Progenitor cell of endocrine pancreas (in vitro differentiated cells): ENCODE measurements around the gene TCF12. TPM values are rescaled to one million over a fixed set of nuclear protein-coding genes. Genes with fewer than 3 reads are reported as not detected.

Source experiments
- DNase-seq: peaks from one replicate; pipeline ENCODE4 v3.0.0; 2021; ENCODE audit warnings: low spot score; ENCODE audit not compliant: unreplicated experiment
- H3K27ac Mint-ChIP-seq: 2 replicates; pipeline ENCODE4 v1.8.0; 2021; ENCODE audit warnings: mild to moderate bottlenecking, moderate library complexity, mixed read lengths
- H3K27me3 Mint-ChIP-seq: 2 replicates; pipeline ENCODE4 v1.8.0; 2021; ENCODE audit warnings: mixed read lengths
- H3K36me3 Mint-ChIP-seq: 2 replicates; pipeline ENCODE4 v1.8.0; 2022; ENCODE audit warnings: mixed read lengths; ENCODE audit not compliant: insufficient read depth
- H3K4me1 Mint-ChIP-seq: 2 replicates; pipeline ENCODE4 v1.8.0; 2021; ENCODE audit warnings: low read depth, mixed read lengths
- H3K4me3 Mint-ChIP-seq: 2 replicates; pipeline ENCODE4 v1.8.0; 2021; ENCODE audit warnings: low read depth, mild to moderate bottlenecking, moderate library complexity, mixed read lengths
- H3K9me3 Mint-ChIP-seq: 2 replicates; pipeline ENCODE4 v1.8.0; 2021; ENCODE audit warnings: low read depth, mixed read lengths
- total RNA-seq: library from RNA; stranded (reverse); gene quantifications from 2 replicates; pipeline ENCODE4 v1.2.1, GENCODE V29; 2021
- TF ChIP-seq, protein P1 (sequence below): fragments of 200-600 bp; sonication (generic); IDR thresholded peaks from one replicate; pipeline ENCODE4 v1.5.0; 2021; ENCODE audit warnings: antibody characterized with exemption, mild to moderate bottlenecking; ENCODE audit not compliant: unreplicated experiment

Gene TCF12
- total RNA-seq, 1 donor from 2014 or later, result 164 TPM

DNA sequence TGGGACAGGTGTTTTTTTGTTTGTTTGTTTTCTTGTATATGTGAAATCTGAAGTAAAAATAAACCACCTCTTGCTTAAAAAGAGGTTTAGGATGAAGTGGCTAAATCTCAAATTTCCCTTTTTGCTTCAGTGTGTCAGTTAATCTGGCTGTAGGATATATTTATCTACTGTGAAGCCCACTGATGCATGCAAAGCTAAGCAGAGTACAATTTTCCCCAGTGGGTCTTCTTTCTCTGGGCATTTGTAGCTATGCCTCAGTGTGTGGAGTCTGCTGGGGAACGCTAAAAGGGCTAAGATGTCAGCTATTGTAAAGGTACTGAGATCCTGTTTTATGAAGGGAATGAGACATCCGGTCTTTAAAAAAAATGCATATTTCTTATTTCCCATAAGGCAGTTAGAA is 190.6 kb downstream of the TCF12 start:
- peaks cover 19% of the 10 kb centered on the region for H3K4me1 Mint-ChIP-seq
- no peak overlapping the region for H3K4me3 Mint-ChIP-seq
- TF ChIP-seq, protein P1, sequence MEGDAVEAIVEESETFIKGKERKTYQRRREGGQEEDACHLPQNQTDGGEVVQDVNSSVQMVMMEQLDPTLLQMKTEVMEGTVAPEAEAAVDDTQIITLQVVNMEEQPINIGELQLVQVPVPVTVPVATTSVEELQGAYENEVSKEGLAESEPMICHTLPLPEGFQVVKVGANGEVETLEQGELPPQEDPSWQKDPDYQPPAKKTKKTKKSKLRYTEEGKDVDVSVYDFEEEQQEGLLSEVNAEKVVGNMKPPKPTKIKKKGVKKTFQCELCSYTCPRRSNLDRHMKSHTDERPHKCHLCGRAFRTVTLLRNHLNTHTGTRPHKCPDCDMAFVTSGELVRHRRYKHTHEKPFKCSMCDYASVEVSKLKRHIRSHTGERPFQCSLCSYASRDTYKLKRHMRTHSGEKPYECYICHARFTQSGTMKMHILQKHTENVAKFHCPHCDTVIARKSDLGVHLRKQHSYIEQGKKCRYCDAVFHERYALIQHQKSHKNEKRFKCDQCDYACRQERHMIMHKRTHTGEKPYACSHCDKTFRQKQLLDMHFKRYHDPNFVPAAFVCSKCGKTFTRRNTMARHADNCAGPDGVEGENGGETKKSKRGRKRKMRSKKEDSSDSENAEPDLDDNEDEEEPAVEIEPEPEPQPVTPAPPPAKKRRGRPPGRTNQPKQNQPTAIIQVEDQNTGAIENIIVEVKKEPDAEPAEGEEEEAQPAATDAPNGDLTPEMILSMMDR, result no peak
- H3K27me3 Mint-ChIP-seq, result no peaks in the 10 kb centered on the region
- DNase-seq, result no peak
- H3K27ac Mint-ChIP-seq, result no peak overlapping the region
- peaks cover 7% of the 10 kb centered on the region for H3K9me3 Mint-ChIP-seq
- H3K36me3 Mint-ChIP-seq, result peaks cover 20% of the 10 kb centered on the region

DNA sequence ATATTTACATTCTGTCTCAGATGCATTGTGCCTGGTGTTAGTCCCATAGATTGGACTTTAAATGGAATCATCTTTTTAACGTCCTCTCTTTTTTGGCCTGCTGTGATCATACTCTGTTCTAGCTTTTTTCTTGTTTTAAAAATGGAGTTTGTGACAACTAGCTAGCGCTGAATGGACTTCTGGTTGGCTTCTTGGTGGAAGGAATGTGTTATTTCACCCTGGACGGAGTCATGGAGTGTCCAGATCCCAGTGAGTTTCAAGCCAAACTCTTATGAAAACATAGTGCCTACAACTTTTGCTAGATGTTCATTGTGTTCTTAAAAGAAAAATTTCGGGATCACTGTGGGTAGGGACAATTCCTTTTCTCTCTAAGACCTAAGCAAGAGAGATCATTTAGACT is 192.6 kb downstream of the TCF12 start:
- no peak overlapping the region for H3K4me3 Mint-ChIP-seq
- TF ChIP-seq, protein P1, result peak; percentile 49
- H3K36me3 Mint-ChIP-seq, result peaks cover 14% of the 10 kb centered on the region
- no peak for DNase-seq
- H3K4me1 Mint-ChIP-seq, result peaks cover 22% of the 10 kb centered on the region
- no peak overlapping the region for H3K27ac Mint-ChIP-seq
- no peaks in the 10 kb centered on the region for H3K27me3 Mint-ChIP-seq
- H3K9me3 Mint-ChIP-seq, result peaks cover 2% of the 10 kb centered on the region

DNA sequence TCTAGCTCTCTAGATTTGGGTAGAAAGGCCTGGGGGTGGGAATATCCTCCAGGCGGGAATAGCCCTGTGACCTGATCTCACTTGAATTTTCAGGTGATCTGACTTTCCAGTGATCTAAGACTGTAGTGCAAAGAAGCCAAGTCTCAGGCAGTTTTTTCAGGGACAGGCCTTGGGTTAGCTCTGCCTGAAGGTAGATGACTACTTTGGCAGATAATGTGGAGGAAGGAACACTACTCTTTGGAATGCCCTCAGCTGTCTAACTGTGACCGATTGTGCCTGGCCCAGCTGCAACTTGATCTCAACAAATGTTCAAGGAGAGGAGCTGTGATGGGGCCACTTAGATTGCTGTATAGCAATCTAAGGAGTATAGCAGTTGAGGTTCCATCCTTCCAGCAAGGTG is 193.7 kb downstream of the TCF12 start:
- DNase-seq, result no peak
- Mint-ChIP-seq H3K4me3 (no peak overlapping the region), H3K9me3 (no peaks in the 10 kb centered on the region), H3K4me1 (peaks cover 22% of the 10 kb centered on the region), H3K27me3 (no peaks in the 10 kb centered on the region), H3K27ac (peak overlapping the region; percentile 73), H3K36me3 (peaks cover 5% of the 10 kb centered on the region)
- TF ChIP-seq, protein P1, result no peak

DNA sequence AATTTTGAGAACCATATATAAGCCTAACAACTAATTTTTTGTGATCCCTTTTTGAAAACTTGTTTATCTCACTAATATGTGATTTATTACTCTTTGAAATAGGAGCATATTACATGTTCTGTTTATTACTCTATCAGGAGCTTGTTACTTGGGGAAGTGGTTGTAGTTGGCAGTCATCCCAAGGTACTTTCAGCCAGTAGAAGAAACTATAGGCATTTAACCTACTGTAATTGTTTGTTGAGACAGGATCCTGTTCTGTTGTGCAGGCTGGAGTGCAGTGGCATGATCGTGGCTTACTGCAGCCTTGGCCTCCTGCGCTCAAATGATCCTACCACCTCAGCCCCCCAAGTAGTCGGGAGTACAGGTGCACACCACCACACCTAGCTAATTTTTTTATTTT is 195.6 kb downstream of the TCF12 start:
- TF ChIP-seq, protein P1, result no peak
- H3K36me3 Mint-ChIP-seq, result no peaks in the 10 kb centered on the region
- no peak for DNase-seq
- H3K27ac Mint-ChIP-seq, result no peak overlapping the region
- H3K27me3 Mint-ChIP-seq, result no peaks in the 10 kb centered on the region
- H3K9me3 Mint-ChIP-seq, result no peaks in the 10 kb centered on the region
- peaks cover 35% of the 10 kb centered on the region for H3K4me1 Mint-ChIP-seq
- no peak overlapping the region for H3K4me3 Mint-ChIP-seq

DNA sequence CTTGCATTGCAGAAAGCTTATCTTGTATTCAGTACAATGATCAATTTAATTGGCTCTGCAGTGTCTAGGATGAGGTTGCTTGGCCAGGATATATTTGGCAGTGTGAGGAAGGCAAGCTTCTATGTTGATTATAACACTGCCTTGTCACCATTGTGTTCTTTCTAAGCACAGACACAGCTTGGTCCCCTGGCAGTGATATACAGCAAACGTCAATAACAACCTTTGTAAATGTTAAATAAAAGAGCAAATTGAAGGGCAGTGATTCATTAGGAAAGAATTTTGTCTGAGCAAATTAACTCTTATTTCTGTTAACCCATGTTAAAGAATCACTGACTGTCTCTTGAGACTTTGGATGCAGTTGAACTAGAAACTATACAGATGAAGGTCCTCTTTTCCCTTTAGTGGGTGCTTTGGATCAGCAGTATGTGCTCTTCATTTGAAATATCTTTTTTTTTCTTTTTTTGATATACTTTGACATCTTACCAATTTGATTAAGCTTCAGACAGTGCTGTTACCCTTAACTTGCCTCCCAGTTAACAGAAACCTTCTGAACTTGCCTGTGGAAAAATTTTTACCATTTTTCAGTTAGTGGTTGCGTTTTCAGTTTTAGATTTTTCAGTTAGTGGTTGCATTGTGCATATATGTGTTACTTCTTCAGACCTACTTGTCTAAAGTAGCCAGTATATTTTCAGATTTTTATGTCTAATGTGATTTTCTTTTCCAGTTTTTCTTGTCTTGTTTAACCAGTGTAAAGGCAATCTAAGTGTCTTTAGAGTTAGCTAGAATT is 199.8 kb downstream of the TCF12 start:
- Mint-ChIP-seq H3K9me3 (no peaks in the 10 kb centered on the region), H3K36me3 (no peaks in the 10 kb centered on the region), H3K4me1 (peaks cover 25% of the 10 kb centered on the region), H3K27ac (peak overlapping the region; percentile 62), H3K27me3 (no peaks in the 10 kb centered on the region), H3K4me3 (no peak overlapping the region)
- TF ChIP-seq, protein P1, result no peak
- DNase-seq, result no peak
